GM18951 (cell line): ENCODE measurements around the gene DUS1L.

Experiments
- POLR2A ChIP-seq: IDR thresholded peaks from 4 replicates; pipeline ENCODE4 v1.6.1; 2011; ENCODE audit warnings: mild to moderate bottlenecking; ENCODE audit not compliant: insufficient read length, insufficient read depth; ENCODE audit errors: extremely low read depth
- in situ Hi-C: fragments of 300-500 bp; cut with MboI; formaldehyde crosslinking; loops from one replicate; pipeline ENCODE4 v1.12.0; 2022; ENCODE audit warnings: low sequenced_read_pairs, mixed read lengths, inconsistent platforms; ENCODE audit not compliant: unreplicated experiment

The DUS1L gene

GRCh38 chr17:82012640-82013295, 52.8 kb downstream of the DUS1L start:
- no peak for TF ChIP-seq POLR2A
- in situ Hi-C loops, result no loop called here

GRCh38 chr17:82012261-82012639, 53.4 kb downstream of the DUS1L start:
- in situ Hi-C loops, result no loop called here
- TF ChIP-seq POLR2A, result no peak

- no peak for TF ChIP-seq POLR2A
- in situ Hi-C loops, result no loop called here
Observed at GRCh38 chr17:82011617-82012187, 53.9 kb downstream of the DUS1L start.

GRCh38 chr17:82010575-82011525, 54.8 kb downstream of the DUS1L start:
- in situ Hi-C loops, result no loop called here
- no peak for TF ChIP-seq POLR2A

GRCh38 chr17:82009413-82009812, 56.2 kb downstream of the DUS1L start:
- no peak for TF ChIP-seq POLR2A

GRCh38 chr17:82008941-82009405, 56.6 kb downstream of the DUS1L start:
- in situ Hi-C loops, result no loop called here
- no peak for TF ChIP-seq POLR2A

More at GRCh38 chr17:82009413-82009812, 56.2 kb downstream of the DUS1L start:
- in situ Hi-C loops, result no loop called here

GRCh38 chr17:82008258-82008940, 57.2 kb downstream of the DUS1L start:
- in situ Hi-C loops, result no loop called here
- no peak for TF ChIP-seq POLR2A
